Panc1 (cell line): ENCODE data around the gene AGER. TPM values are rescaled to one million over a fixed set of nuclear protein-coding genes. Genes with fewer than 3 reads are reported as not detected.

Experiments used
- ATAC-seq: fragments of 200-7000 bp; cut with Tn5 transposase; 2 replicates; pipeline ENCODE4 v1.9.1; 2020; ENCODE audit warnings: mild to moderate bottlenecking, moderate library complexity
- BruUV-seq: library from RNA; stranded (reverse); fragments of 400-500 nt; replicated peaks from 2 replicates; lab custom pipeline; 2021; lab: Mats Ljungman, UMichigan
- CTCF ChIA-PET: fragments of 300-600 bp; sonication (Branson Sonifier 250); formaldehyde crosslinking; loops from one replicate; lab custom pipeline; 2022; ENCODE audit warnings: antibody characterized with exemption; lab: Charles Lee
- POLR2A ChIA-PET: fragments of 300-600 bp; sonication (Branson Sonifier 250); formaldehyde crosslinking; loops from one replicate; lab custom pipeline; 2022; ENCODE audit warnings: antibody characterized with exemption; lab: Charles Lee
- DNase-seq: peaks from one replicate; pipeline ENCODE4 v3.0.0-alpha.2; 2010; ENCODE audit warnings: low read depth, low spot score
- H3K27ac ChIP-seq: 2 replicates; pipeline ENCODE4 v1.5.1; 2011; ENCODE audit warnings: mild to moderate bottlenecking, low read length, inconsistent platforms
- H3K27me3 ChIP-seq: fragments of 200-500 bp; sonication (Bioruptor generic); 2 replicates; pipeline ENCODE4 v1.6.0; 2014; ENCODE audit warnings: low read length, inconsistent platforms; ENCODE audit not compliant: control insufficient read depth, insufficient read depth
- H3K36me3 ChIP-seq: fragments of 200-500 bp; sonication (Bioruptor generic); 2 replicates; pipeline ENCODE4 v1.5.1; 2014; ENCODE audit warnings: inconsistent platforms, mild to moderate bottlenecking, low read length, moderate library complexity; ENCODE audit not compliant: control insufficient read depth, insufficient read depth
- H3K4me1 ChIP-seq: 2 replicates; pipeline ENCODE4 v1.5.1; 2011; ENCODE audit warnings: inconsistent platforms, mild to moderate bottlenecking, low read length, moderate library complexity; ENCODE audit not compliant: control insufficient read depth, insufficient read depth
- H3K4me3 ChIP-seq, 2 experiments: 2 replicates each; pipeline ENCODE4 v1.5.1; 2011 to 2012; ENCODE audit warnings: low read depth in 2 of 2, low read length in 2 of 2, mild to moderate bottlenecking in 2 of 2, inconsistent platforms in 1 of 2, moderate library complexity in 1 of 2
- H3K9me3 ChIP-seq: fragments of 200-500 bp; sonication (Bioruptor generic); 2 replicates; pipeline ENCODE4 v1.5.1; 2014; ENCODE audit warnings: low read depth, mild to moderate bottlenecking, inconsistent platforms, low read length, moderate library complexity; ENCODE audit not compliant: control insufficient read depth, insufficient read depth
- POLR2AphosphoS5 ChIP-seq: IDR thresholded peaks from 2 replicates; pipeline ENCODE4 v1.6.1; 2012; ENCODE audit warnings: mild to moderate bottlenecking, low read depth, low read length, moderate library complexity
- SIN3A ChIP-seq: IDR thresholded peaks from 2 replicates; pipeline ENCODE4 v1.6.1; 2012; ENCODE audit warnings: low read depth, mild to moderate bottlenecking, low read length, moderate library complexity, borderline replicate concordance; ENCODE audit not compliant: insufficient read depth
- TCF7L2 ChIP-seq: IDR thresholded peaks from 2 replicates; pipeline ENCODE4 v1.6.1; 2011; ENCODE audit warnings: mild to moderate bottlenecking, low read depth, low read length, inconsistent platforms
- in situ Hi-C: cut with HindIII; loops from 2 replicates; pipeline ENCODE4 v1.10.0; 2016; ENCODE audit warnings: low sequenced_read_pairs, low pct_unique_long_range_greater_than_20kb
- intact Hi-C: fragments of 100-400 bp; cut with micrococcal nuclease; formaldehyde crosslinking; loops from one replicate; pipeline ENCODE4 v1.10.0; 2022; ENCODE audit not compliant: unreplicated experiment
- total RNA-seq: library from RNA; stranded (reverse); gene quantifications from one replicate; pipeline ENCODE4 v1.2.1, GENCODE V29; 2021; ENCODE audit not compliant: unreplicated experiment
- TF ChIP-seq, protein P1 (sequence below): fragments of 450-650 bp; IDR thresholded peaks from 2 replicates; pipeline ENCODE4 v1.5.1; 2017; ENCODE audit warnings: mild to moderate bottlenecking
- TF ChIP-seq, protein P2 (sequence below), 2 experiments: IDR thresholded peaks; 2 replicates each; pipeline ENCODE4 v1.6.1; 2011 to 2012; ENCODE audit warnings: low read depth in 2 of 2, control low read depth in 1 of 2, low read length in 1 of 2, mild to moderate bottlenecking in 1 of 2, moderate library complexity in 1 of 2; ENCODE audit not compliant: insufficient read depth in 1 of 2

The AGER gene
- total RNA-seq, 1 experiment from 2014 or later: 3.7 TPM

DNA sequence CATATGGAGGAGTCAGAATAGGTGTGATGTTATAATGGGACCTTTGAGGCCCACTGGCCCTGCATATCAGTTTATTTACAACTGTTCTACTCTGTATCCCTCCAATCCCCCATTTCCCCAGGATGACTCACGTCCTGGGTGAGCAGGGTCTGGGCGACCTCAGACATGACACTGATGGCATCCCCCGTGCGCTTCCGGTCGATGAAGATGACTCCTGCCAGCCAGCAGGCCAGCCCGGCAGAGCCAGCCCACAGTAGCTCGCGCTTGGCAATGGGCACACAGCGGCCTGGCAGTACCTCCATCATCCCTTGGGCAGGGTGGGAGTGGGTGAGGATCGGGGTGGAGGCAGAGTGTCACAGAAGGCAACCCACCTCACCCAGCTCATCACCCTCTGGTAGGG, 13.8 kb downstream of the AGER start:
- POLR2A ChIA-PET: no interaction called here
- no peaks in the 10 kb centered on the region for H3K9me3 ChIP-seq
- H3K27ac ChIP-seq: no peak overlapping the region
- peaks cover 18% of the 10 kb centered on the region for H3K4me1 ChIP-seq
- intact Hi-C loops: no loop called here
- CTCF ChIA-PET: no interaction called here
- BruUV-seq: no TSS peak
- ATAC-seq (no peak), DNase-seq (no peak)
- TF ChIP-seq TCF7L2 (no peak), POLR2AphosphoS5 (no peak)
- TF ChIP-seq, protein P1, sequence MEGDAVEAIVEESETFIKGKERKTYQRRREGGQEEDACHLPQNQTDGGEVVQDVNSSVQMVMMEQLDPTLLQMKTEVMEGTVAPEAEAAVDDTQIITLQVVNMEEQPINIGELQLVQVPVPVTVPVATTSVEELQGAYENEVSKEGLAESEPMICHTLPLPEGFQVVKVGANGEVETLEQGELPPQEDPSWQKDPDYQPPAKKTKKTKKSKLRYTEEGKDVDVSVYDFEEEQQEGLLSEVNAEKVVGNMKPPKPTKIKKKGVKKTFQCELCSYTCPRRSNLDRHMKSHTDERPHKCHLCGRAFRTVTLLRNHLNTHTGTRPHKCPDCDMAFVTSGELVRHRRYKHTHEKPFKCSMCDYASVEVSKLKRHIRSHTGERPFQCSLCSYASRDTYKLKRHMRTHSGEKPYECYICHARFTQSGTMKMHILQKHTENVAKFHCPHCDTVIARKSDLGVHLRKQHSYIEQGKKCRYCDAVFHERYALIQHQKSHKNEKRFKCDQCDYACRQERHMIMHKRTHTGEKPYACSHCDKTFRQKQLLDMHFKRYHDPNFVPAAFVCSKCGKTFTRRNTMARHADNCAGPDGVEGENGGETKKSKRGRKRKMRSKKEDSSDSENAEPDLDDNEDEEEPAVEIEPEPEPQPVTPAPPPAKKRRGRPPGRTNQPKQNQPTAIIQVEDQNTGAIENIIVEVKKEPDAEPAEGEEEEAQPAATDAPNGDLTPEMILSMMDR: no peak
- TF ChIP-seq, protein P2, sequence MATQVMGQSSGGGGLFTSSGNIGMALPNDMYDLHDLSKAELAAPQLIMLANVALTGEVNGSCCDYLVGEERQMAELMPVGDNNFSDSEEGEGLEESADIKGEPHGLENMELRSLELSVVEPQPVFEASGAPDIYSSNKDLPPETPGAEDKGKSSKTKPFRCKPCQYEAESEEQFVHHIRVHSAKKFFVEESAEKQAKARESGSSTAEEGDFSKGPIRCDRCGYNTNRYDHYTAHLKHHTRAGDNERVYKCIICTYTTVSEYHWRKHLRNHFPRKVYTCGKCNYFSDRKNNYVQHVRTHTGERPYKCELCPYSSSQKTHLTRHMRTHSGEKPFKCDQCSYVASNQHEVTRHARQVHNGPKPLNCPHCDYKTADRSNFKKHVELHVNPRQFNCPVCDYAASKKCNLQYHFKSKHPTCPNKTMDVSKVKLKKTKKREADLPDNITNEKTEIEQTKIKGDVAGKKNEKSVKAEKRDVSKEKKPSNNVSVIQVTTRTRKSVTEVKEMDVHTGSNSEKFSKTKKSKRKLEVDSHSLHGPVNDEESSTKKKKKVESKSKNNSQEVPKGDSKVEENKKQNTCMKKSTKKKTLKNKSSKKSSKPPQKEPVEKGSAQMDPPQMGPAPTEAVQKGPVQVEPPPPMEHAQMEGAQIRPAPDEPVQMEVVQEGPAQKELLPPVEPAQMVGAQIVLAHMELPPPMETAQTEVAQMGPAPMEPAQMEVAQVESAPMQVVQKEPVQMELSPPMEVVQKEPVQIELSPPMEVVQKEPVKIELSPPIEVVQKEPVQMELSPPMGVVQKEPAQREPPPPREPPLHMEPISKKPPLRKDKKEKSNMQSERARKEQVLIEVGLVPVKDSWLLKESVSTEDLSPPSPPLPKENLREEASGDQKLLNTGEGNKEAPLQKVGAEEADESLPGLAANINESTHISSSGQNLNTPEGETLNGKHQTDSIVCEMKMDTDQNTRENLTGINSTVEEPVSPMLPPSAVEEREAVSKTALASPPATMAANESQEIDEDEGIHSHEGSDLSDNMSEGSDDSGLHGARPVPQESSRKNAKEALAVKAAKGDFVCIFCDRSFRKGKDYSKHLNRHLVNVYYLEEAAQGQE (IDR thresholded peaks at IDR 0.05; ENCODE audit: insufficient read depth in 1 of 2, low read depth in 2 of 2, low read length in 1 of 2): no peak
- in situ Hi-C loops: no loop called here
- H3K27me3 ChIP-seq: no peaks in the 10 kb centered on the region
- 0 out of 2 replicates have a peak, but pooled peaks cover 4% of the 10 kb centered on the region for H3K36me3 ChIP-seq
- H3K4me3 ChIP-seq: no peak overlapping the region

DNA sequence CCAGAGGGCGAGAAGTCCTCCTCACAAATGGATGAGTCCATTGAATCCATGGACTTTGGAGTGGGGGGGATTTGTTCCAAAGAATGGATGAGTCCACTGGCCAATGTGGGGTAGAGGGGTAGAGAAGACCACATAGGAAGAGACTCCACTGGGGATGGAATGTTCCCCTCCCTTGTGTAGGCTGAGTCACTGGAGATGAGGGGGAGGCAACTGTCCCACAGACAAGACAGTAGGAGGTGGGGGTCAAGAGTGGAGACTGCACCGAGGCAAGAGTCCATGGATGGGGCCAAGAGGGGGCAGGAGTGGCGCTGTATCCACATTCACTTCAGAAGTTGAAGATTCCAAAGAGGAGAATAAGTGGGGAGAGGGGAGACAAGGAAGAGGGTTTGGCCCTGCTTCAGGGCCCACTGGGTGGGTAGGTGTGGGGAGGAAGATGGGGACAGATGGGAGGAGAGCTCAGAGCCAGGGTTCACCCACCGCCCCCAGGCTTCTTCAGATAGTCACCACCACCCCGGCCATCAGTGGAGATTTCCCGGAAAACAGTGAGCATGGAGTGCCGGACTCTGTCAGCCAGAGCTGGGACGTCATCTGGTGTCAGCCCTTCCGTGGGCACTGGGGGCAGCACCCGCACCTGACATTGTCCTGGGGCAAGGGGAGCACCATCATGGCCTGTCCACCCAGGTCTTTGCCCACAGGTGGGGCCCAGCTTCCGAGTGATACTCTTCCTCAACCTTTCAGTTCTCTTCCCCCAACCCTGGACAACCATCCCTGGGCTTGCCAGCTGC, 15.1 kb downstream of the AGER start:
- BruUV-seq: no TSS peak

More for the DNA sequence above, 15.1 kb downstream of the AGER start:
- Histone ChIP-seq H3K27me3 (no peaks in the 10 kb centered on the region), H3K36me3 (0 out of 2 replicates have a peak, but pooled peaks cover 2% of the 10 kb centered on the region), H3K27ac (no peak overlapping the region), H3K4me1 (peaks cover 7% of the 10 kb centered on the region; the same call in 1 of the 2 replicates), H3K4me3 (no peak overlapping the region), H3K9me3 (no peaks in the 10 kb centered on the region)
- ChIA-PET POLR2A (no interaction called here), CTCF (no interaction called here)
- DNase-seq: no peak
- no peak for TF ChIP-seq POLR2AphosphoS5
- TF ChIP-seq, protein P2 (IDR thresholded peaks at IDR 0.05; ENCODE audit: insufficient read depth in 1 of 2, low read depth in 2 of 2, low read length in 1 of 2): no peak
- TF ChIP-seq SIN3A: no peak
- no peak for TF ChIP-seq TCF7L2
- TF ChIP-seq, protein P1: no peak; the same call in 1 of the 2 replicates
- intact Hi-C loops: no loop called here
- in situ Hi-C loops: no loop called here
- ATAC-seq: peak; percentile 57; the same call in 1 of the 2 replicates
